BE2C (cell line): ENCODE data around the gene RFT1.

Source experiments
- DNase-seq: peaks from one replicate; pipeline ENCODE4 v3.0.0-alpha.2; 2020
- H3K27me3 ChIP-seq: fragments of 250-450 bp; sonication (Bioruptor Pico); 2 replicates; pipeline ENCODE4 v1.5.1; 2020; ENCODE audit warnings: mild to moderate bottlenecking
- H3K36me3 ChIP-seq: fragments of 250-450 bp; sonication (Bioruptor Pico); 2 replicates; pipeline ENCODE4 v1.5.1; 2020; ENCODE audit warnings: mild to moderate bottlenecking
- H3K4me1 ChIP-seq: fragments of 250-450 bp; sonication (Bioruptor Pico); 2 replicates; pipeline ENCODE4 v1.5.1; 2020
- H3K4me3 ChIP-seq: 2 replicates; pipeline ENCODE4 v1.5.1; 2011; ENCODE audit warnings: low read depth, low read length
- H3K9me3 ChIP-seq: fragments of 250-450 bp; sonication (Bioruptor Pico); 2 replicates; pipeline ENCODE4 v1.5.1; 2020
- TF ChIP-seq, protein P1 (sequence below): IDR thresholded peaks from 2 replicates; pipeline ENCODE4 v1.5.1; 2012; ENCODE audit warnings: mild to moderate bottlenecking, low read depth, low read length

The RFT1 gene

DNA sequence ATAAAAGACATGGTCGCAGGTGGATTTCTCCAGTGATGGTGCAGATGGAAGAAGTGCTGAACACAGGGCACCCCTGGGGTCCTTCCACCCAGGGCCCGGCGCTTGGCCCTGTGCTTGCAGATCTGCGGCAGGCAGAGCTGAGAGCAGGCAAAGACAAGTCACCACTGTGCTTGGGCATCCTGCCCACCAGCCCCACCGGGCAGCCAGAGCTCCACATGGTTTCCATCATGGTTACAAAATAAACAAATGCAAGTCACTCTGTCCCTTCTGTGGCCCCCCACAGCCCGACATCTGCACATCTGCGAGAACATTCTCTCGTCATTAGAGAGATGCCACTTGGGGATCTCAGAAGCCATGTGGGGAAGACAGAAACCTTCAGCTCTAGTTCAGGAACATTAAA lies 46.7 kb downstream of the RFT1 start:
- Histone ChIP-seq H3K9me3 (no peaks in the 10 kb centered on the region), H3K4me1 (0 out of 2 replicates have a peak, but pooled peaks cover 2% of the 10 kb centered on the region), H3K4me3 (no peak overlapping the region), H3K27me3 (no peaks in the 10 kb centered on the region), H3K36me3 (no peaks in the 10 kb centered on the region)
- no peak for DNase-seq
- TF ChIP-seq, protein P1, sequence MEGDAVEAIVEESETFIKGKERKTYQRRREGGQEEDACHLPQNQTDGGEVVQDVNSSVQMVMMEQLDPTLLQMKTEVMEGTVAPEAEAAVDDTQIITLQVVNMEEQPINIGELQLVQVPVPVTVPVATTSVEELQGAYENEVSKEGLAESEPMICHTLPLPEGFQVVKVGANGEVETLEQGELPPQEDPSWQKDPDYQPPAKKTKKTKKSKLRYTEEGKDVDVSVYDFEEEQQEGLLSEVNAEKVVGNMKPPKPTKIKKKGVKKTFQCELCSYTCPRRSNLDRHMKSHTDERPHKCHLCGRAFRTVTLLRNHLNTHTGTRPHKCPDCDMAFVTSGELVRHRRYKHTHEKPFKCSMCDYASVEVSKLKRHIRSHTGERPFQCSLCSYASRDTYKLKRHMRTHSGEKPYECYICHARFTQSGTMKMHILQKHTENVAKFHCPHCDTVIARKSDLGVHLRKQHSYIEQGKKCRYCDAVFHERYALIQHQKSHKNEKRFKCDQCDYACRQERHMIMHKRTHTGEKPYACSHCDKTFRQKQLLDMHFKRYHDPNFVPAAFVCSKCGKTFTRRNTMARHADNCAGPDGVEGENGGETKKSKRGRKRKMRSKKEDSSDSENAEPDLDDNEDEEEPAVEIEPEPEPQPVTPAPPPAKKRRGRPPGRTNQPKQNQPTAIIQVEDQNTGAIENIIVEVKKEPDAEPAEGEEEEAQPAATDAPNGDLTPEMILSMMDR, result no peak

DNA sequence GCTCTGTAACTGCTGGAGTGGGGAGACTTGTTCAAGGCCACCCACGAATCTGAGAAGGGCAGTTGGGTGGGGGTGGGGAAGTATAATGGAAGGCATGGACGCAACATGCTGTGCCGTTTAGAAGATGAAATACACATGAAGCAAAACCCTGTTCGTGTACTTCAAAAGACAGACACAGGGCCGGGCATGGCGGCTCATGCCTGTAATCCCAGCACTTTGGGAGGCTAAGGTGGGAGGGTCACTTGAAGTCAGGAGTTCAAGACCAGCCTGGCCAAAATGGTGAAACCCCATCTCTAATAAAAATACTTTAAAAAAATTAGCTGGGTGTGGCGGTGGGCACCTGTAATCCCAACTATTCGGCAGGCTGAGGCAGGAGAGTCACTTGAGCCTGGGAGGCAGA lies 47.5 kb downstream of the RFT1 start:
- no peaks in the 10 kb centered on the region for H3K27me3 ChIP-seq
- H3K4me3 ChIP-seq, result no peak overlapping the region
- H3K9me3 ChIP-seq, result no peaks in the 10 kb centered on the region
- H3K4me1 ChIP-seq, result 0 out of 2 replicates have a peak, but pooled peaks cover 2% of the 10 kb centered on the region
- DNase-seq, result no peak
- H3K36me3 ChIP-seq, result no peaks in the 10 kb centered on the region
- TF ChIP-seq, protein P1, result no peak

DNA sequence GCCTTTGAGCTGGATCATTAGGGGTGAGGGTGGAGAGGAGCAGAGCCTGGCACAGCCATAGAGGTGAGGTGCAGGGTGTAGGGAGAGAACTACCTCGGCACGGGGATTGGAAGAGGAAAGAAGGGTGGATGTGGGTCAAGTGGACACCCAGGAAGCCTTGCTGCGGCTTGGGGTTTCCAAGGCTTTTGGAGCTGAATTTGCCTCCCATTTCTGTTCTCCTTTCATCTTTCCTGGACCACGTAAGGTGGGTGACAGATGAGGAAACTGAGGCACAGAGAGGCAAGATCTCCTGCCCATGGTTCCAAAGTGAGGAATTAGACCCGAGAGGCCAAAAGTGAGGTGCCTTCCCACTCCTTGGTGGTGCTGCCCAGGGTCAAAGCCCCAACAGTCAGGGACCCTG lies 48.9 kb downstream of the RFT1 start:
- DNase-seq, result no peak

DNA sequence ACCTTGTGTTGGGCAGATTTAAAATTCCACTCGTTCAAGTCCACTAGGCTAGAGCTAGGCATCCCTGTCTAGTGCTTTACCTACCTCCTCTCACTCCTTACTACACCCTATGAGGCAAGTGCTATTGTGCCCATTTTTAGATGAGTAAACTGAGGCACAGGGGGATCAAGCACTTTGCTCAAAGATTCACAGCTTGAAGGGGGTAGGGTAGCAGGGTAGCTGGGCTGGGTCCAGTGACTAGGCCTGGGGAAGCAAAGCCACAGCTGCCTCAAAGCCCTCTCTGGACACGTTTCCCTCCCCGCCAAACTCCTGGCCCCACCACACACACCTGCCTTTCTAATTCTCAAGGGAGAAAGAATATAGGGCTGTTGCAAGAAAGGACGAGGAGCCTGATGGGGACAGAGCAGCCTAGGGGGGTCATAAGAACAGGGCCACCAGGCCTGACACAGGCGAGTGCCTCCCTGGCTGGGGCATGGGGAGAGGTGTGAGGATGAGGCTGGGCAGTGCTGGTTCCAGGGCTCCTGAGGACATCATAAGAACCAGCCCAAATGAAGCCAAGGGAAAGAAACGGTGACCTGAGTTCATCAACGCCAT lies 49.5 kb downstream of the RFT1 start:
- Histone ChIP-seq H3K4me1 (0 out of 2 replicates have a peak, but pooled peaks cover 2% of the 10 kb centered on the region), H3K9me3 (no peaks in the 10 kb centered on the region), H3K36me3 (no peaks in the 10 kb centered on the region), H3K27me3 (no peaks in the 10 kb centered on the region), H3K4me3 (no peak overlapping the region)
- no peak for DNase-seq
- TF ChIP-seq, protein P1, result no peak

More for the DNA sequence above, 48.9 kb downstream of the RFT1 start:
- Histone ChIP-seq H3K9me3 (no peaks in the 10 kb centered on the region), H3K36me3 (no peaks in the 10 kb centered on the region), H3K27me3 (no peaks in the 10 kb centered on the region), H3K4me1 (0 out of 2 replicates have a peak, but pooled peaks cover 2% of the 10 kb centered on the region), H3K4me3 (no peak overlapping the region)
- TF ChIP-seq, protein P1, result no peak

DNA sequence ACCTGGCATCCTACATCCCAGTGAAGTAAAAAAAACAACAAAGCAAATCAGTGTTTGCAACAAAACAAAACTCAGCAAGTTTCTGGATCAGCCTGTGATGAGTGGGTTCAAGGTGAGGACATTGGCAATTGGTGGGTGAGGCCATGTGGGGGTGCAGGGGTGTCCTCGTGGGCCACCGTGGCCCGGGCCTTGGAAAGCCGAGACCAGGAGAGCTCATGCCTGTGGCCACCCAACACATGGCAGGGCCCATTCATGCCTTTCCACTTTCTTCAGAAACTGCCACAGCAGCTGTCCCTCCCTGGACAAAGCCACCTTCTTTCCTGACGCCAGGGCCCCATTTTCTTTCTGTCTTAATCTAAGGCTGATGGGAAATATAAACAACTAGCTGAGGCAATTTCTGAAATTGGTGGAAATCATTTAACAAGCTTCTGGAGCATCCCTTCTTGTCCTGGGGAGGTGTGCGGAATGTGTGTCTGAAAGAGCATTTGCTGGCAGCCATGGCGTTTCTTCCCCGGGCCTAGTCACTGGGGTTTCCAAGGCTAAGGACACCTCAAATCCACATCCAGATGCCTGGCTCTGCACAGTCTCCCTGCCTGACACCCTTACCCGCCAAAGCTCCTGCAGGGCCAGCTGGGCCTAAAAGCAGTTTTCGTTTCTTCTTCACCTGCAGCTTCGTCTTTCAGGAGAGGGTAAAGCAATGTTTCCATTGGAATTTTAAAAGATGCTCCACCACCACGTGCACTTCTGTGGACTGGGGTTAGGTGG lies 50.3 kb downstream of the RFT1 start:
- no peaks in the 10 kb centered on the region for H3K9me3 ChIP-seq
- H3K4me3 ChIP-seq, result no peak overlapping the region
- H3K4me1 ChIP-seq, result 0 out of 2 replicates have a peak, but pooled peaks cover 2% of the 10 kb centered on the region
- DNase-seq, result no peak
- H3K36me3 ChIP-seq, result no peaks in the 10 kb centered on the region
- H3K27me3 ChIP-seq, result no peaks in the 10 kb centered on the region
- TF ChIP-seq, protein P1, result no peak

DNA sequence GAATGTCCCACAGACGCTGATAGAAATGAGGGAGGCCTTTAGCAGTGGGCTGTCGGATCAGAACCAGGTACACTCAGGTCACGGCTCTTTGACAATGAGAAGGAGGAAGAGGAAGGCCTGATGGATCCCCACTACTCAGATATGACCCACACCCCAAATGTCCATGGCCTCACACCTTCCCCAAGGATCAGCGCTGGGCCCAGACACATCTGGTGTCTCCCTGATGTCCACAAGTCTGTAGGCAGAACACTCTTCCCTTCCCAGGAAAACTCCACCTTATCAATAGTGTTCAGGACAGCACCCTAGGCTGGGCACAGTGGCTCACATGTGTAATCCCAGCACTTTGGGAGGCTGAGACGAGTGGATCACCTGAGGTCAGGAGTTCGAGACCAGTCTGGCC lies 51.1 kb downstream of the RFT1 start:
- 0 out of 2 replicates have a peak, but pooled peaks cover 2% of the 10 kb centered on the region for H3K4me1 ChIP-seq
- no peak for DNase-seq
- no peaks in the 10 kb centered on the region for H3K9me3 ChIP-seq
- TF ChIP-seq, protein P1, result no peak
- H3K27me3 ChIP-seq, result no peaks in the 10 kb centered on the region
- H3K36me3 ChIP-seq, result no peaks in the 10 kb centered on the region
- H3K4me3 ChIP-seq, result no peak overlapping the region
